ENCODE data around the gene C19orf85. TPM values are rescaled to one million over a fixed set of nuclear protein-coding genes. Genes with fewer than 3 reads are reported as not detected.

Gene C19orf85
- polyA plus RNA-seq, 1 of the 3 experiments (the other 2 are of a cell fraction), result not detected

DNA sequence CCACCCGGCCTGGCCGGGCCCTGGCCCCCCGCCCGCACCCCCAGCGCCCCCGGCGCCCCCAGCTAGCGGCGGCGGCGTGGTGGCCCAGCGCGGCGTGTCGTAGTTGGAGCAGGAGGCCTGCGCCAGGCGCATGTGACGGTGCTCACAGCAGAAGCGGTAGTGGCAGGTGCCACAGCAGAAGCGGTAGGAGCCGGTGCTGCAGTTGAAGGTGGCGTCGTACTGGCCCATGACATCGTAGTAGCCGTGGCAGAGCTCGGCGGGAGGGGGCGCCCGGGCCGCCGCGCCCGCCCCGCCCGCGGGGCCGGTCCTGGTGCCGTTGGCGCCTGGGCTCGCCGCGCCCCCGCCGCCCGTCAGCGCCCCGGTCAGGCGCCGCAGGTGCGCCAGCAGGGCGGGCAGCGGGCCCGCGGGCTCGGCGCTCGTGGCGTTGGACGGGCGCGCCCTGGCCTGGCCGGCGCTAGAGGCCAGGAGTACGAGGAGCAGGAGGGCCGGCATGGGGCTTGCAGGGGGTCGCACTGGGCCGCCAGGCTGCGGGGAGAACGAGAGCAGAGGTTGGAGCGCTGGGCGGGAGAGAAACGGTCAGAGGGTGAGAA, 22.1 kb downstream of the C19orf85 start:
- Histone ChIP-seq H3K9ac (no peak overlapping the region), H3K4me2 (no peak overlapping the region), H3K36me3 (replicated peaks in 1 of 2; ENCODE audit: control insufficient read depth in 1 of 2, insufficient read depth in 2 of 2, low read length in 1 of 2) (no peaks in the 10 kb centered on the region), H3K9me3 (no peaks in the 10 kb centered on the region), H3K4me1 (ENCODE audit: control insufficient read depth in 1 of 2, insufficient read depth in 2 of 2, low read depth in 1 of 2, low read length in 1 of 2) (peaks cover 0 to 6% of the 10 kb centered on the region in 2 experiments; a peak in 1 of 4 replicates), H3K9me2 (no peaks in the 10 kb centered on the region), H3K27me3 (ENCODE audit: insufficient read depth) (peaks cover 59% of the 10 kb centered on the region), H3K27ac (ENCODE audit: low read depth in 2 of 2, low read length in 1 of 2) (no peak overlapping the region), H2AFZ (ENCODE audit: low read depth) (no peak overlapping the region), H3F3A (replicated peaks; ENCODE audit: insufficient read depth) (peaks cover 8% of the 10 kb centered on the region), H3K4me3 (ENCODE audit: low read depth in 2 of 2, low read length in 1 of 2) (no peak overlapping the region), H3K79me2 (ENCODE audit: insufficient read depth) (no peaks in the 10 kb centered on the region), H4K20me1 (ENCODE audit: insufficient read depth) (peaks cover 5% of the 10 kb centered on the region; the same call in 1 of the 2 replicates)
- CTCF ChIA-PET, result interaction anchor here (1.0 to 2.8 kb wide), 5 partner anchors 24 to 302 kb away, joined by 4 to 13 read pairs (median 6); no protein-coding TSS in a partner anchor
- POLR2A ChIA-PET, result no interaction called here
- peak; percentile 59 for DNase-seq
- TF ChIP-seq TCF12 (IDR thresholded peaks at IDR 0.05) (no peak), SMC3 (IDR thresholded peaks at IDR 0.05; ENCODE audit: low read depth, low read length) (no peak)
- TF ChIP-seq, protein P1, sequence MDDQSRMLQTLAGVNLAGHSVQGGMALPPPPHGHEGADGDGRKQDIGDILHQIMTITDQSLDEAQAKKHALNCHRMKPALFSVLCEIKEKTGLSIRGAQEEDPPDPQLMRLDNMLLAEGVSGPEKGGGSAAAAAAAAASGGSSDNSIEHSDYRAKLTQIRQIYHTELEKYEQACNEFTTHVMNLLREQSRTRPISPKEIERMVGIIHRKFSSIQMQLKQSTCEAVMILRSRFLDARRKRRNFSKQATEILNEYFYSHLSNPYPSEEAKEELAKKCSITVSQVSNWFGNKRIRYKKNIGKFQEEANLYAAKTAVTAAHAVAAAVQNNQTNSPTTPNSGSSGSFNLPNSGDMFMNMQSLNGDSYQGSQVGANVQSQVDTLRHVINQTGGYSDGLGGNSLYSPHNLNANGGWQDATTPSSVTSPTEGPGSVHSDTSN (IDR thresholded peaks at IDR 0.05), result no peak
- TF ChIP-seq, protein P2, sequence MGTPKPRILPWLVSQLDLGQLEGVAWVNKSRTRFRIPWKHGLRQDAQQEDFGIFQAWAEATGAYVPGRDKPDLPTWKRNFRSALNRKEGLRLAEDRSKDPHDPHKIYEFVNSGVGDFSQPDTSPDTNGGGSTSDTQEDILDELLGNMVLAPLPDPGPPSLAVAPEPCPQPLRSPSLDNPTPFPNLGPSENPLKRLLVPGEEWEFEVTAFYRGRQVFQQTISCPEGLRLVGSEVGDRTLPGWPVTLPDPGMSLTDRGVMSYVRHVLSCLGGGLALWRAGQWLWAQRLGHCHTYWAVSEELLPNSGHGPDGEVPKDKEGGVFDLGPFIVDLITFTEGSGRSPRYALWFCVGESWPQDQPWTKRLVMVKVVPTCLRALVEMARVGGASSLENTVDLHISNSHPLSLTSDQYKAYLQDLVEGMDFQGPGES (IDR thresholded peaks at IDR 0.05; ENCODE audit: low read depth, low read length), result no peak
- WGBS (ENCODE audit: low lambda C conversion rate), result under 1% methylated on average over 15 of the region's 72 CpGs

DNA sequence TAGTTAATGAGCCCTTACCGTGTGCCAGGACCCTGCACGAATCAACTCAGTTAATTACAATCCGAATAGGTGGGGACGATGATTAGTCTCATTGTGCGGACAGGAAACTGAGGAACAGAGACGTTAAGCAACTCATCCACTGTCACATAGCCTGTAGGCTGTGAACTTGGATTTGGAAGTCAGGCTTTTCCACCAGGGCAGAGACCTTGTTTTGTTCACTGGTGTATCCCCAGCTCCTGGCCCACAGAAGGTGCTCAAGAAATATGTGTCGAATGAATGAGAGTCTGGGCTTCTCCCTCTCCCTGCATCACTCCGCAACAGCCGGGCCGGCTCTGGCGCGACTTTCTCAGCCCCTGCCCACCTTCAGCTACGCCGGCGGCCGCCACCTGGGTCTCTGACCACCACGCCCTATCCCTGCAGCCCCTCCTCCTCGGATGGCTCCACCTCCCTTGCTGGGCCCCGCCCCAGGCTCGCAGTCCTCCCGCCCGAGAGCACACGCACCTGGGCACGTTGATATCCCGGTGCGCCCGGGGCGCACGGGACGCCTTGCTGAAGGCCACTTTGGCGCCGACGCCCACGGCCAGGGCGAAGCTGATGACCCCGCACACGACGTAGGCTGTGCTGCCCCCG, 22.7 kb downstream of the C19orf85 start:
- no peak overlapping the region for H3K4me2 ChIP-seq
- H3K27ac ChIP-seq (ENCODE audit: low read depth in 2 of 2, low read length in 1 of 2), result no peak overlapping the region
- CTCF ChIA-PET, result interaction anchor here (1.0 to 2.8 kb wide), 6 partner anchors 24 to 301 kb away, joined by 3 to 13 read pairs (median 6); no protein-coding TSS in a partner anchor
- no peaks in the 10 kb centered on the region for H4K20me1 ChIP-seq (ENCODE audit: insufficient read depth)
- no peak overlapping the region for H3K4me3 ChIP-seq (ENCODE audit: low read depth in 2 of 2, low read length in 1 of 2)
- no peak overlapping the region for H3K9ac ChIP-seq
- POLR2A ChIA-PET, result no interaction called here
- H3K27me3 ChIP-seq (ENCODE audit: insufficient read depth), result peaks cover 53% of the 10 kb centered on the region
- WGBS (ENCODE audit: low lambda C conversion rate), result 9% methylated on average over 17 of the region's 39 CpGs
- no peaks in the 10 kb centered on the region for H3K36me3 ChIP-seq (replicated peaks in 1 of 2; ENCODE audit: control insufficient read depth in 1 of 2, insufficient read depth in 2 of 2, low read length in 1 of 2)
- peaks cover 2% of the 10 kb centered on the region for H3F3A ChIP-seq (replicated peaks; ENCODE audit: insufficient read depth)
- TF ChIP-seq EZH2phosphoT487 (IDR thresholded peaks at IDR 0.05; ENCODE audit: borderline replicate concordance, low read depth) (no peak), POLR2AphosphoS5 (IDR thresholded peaks at IDR 0.05; ENCODE audit: low read depth, low read length) (no peak), TEAD4 (IDR thresholded peaks at IDR 0.05; ENCODE audit: borderline replicate concordance, insufficient read depth) (no peak), GABPA (IDR thresholded peaks at IDR 0.05; ENCODE audit: low read depth) (no peak), RCOR1 (IDR thresholded peaks at IDR 0.05; ENCODE audit: low read length) (no peak), MXI1 (IDR thresholded peaks at IDR 0.05; ENCODE audit: low read depth, low read length) (no peak), SMC3 (IDR thresholded peaks at IDR 0.05; ENCODE audit: low read depth, low read length) (no peak)
- TF ChIP-seq, protein P2 (IDR thresholded peaks at IDR 0.05; ENCODE audit: low read depth, low read length), result no peak
- no peak for DNase-seq
- no peaks in the 10 kb centered on the region for H3K79me2 ChIP-seq (ENCODE audit: insufficient read depth)
- no peak overlapping the region for H2AFZ ChIP-seq (ENCODE audit: low read depth)
- H3K9me2 ChIP-seq, result no peaks in the 10 kb centered on the region
- H3K9me3 ChIP-seq, result no peaks in the 10 kb centered on the region
- peaks cover 0 to 6% of the 10 kb centered on the region in 2 experiments; a peak in 1 of 4 replicates for H3K4me1 ChIP-seq (ENCODE audit: control insufficient read depth in 1 of 2, insufficient read depth in 2 of 2, low read depth in 1 of 2, low read length in 1 of 2)

Data from SK-N-SH (cell line).